NCI-H1092 (cell line): ENCODE results near the gene CHMP4A.
"Not testable (repeated sequence)": the region's sequence is repeated elsewhere in the genome, so short reads cannot be mapped to it uniquely, and the experiment has no call there.

ENCODE experiments used
- DNase-seq: peaks from one replicate; lab custom pipeline; 2025; lab: John Stamatoyannopoulos, UW

Gene CHMP4A

GRCh38 chr14:24246765-24247212 lies 33.5 kb upstream of the CHMP4A start:
- DNase-seq = no peak

- DNase-seq = not testable (repeated sequence)
These were observed 32.1 kb upstream of the CHMP4A start for GRCh38 chr14:24245350-24245749.

GRCh38 chr14:24243336-24243836 lies 30.1 kb upstream of the CHMP4A start:
- no peak for DNase-seq

- peak; percentile 95 for DNase-seq
These were observed 28.6 kb upstream of the CHMP4A start for GRCh38 chr14:24241829-24242443.

GRCh38 chr14:24240110-24240918 lies 27.0 kb upstream of the CHMP4A start:
- DNase-seq = no peak

- DNase-seq = no peak
These were observed 25.3 kb upstream of the CHMP4A start for GRCh38 chr14:24238527-24239037.

- DNase-seq = no peak
These were observed 24.8 kb upstream of the CHMP4A start for GRCh38 chr14:24238123-24238522.

- DNase-seq = no peak
These were observed 24.2 kb upstream of the CHMP4A start for GRCh38 chr14:24237463-24237955.

GRCh38 chr14:24236689-24237462 lies 23.6 kb upstream of the CHMP4A start:
- DNase-seq = no peak

- DNase-seq = no peak
These were observed 22.8 kb upstream of the CHMP4A start for GRCh38 chr14:24235804-24236688.

- no peak for DNase-seq
These were observed 21.1 kb upstream of the CHMP4A start for GRCh38 chr14:24234095-24235005.

- DNase-seq = no peak
These were observed 20.2 kb upstream of the CHMP4A start for GRCh38 chr14:24233538-24233866.

GRCh38 chr14:24232645-24233537 lies 19.6 kb upstream of the CHMP4A start, which contains the start of gene GMPR2:
TSS of gene GMPR2 (plus strand) at chr14:24232929. CDS start at chr14:24233254, 325 bp downstream.
- peak; percentile 74 for DNase-seq

GRCh38 chr14:24232121-24232644 lies 18.9 kb upstream of the CHMP4A start, which contains the start of gene NEDD8:
TSS of gene NEDD8 (minus strand) at chr14:24232367. CDS start at chr14:24232267, 100 bp downstream.
- DNase-seq = peak; percentile 81

- no peak for DNase-seq
These were observed 18.2 kb upstream of the CHMP4A start for GRCh38 chr14:24231263-24232120.

- no peak for DNase-seq
These were observed 15.6 kb upstream of the CHMP4A start for GRCh38 chr14:24228902-24229301.

- no peak for DNase-seq
These were observed 13.2 kb upstream of the CHMP4A start for GRCh38 chr14:24226473-24226872.
